GM15510 (cell line): ENCODE data around the gene EBLN2.

Experiments
- POLR2A ChIP-seq: IDR thresholded peaks from 3 replicates; pipeline ENCODE4 v1.6.1; 2011; ENCODE audit warnings: borderline replicate concordance; ENCODE audit not compliant: insufficient read length; ENCODE audit errors: extremely low read depth

Gene EBLN2

DNA sequence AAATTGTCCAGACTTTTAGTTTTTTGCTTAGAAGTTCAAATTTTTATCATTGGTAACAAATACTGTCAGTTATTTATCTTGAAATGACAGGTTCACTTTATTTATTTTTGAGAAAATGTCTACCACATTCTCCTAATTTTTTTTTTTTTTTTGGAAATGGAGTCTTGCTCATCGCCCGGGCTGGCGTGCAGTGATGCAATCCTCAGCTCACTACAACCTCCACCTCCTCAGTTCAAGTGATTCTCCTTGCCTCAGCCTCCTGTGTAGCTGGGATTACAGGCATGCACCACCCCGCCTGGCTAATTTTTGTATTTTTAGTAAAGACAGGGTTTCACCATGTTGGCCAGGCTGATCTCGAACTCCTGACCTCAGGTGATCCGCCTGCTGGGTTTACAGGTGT, 16.1 kb upstream of the EBLN2 start:
- TF ChIP-seq POLR2A = no peak

- no peak for TF ChIP-seq POLR2A
Measured at GRCh38 chr3:73046195-73046594, 15.3 kb upstream of the EBLN2 start.

DNA sequence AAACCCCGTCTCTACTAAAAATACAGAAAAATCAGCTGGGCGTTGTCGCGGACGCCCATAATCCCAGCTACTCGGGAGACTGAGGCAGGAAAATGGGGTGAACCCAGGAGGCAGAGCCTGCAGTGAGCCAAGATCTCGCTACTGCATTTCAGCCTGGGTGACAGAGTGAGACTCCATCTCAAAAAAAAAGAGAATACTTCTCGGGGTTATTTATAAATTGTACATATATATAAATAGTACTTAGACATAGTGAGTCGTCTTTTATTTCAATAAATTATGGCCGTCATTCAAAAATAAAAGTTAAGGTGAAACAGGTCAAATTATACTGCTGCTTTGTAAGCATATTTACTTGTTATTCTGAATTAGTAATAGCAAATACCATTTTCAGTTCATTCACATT, 12.1 kb upstream of the EBLN2 start:
- TF ChIP-seq POLR2A = no peak

GRCh38 chr3:73052857-73053256, 8.6 kb upstream of the EBLN2 start:
- TF ChIP-seq POLR2A = no peak

- no peak for TF ChIP-seq POLR2A
Measured at GRCh38 chr3:73055583-73055982, 5.9 kb upstream of the EBLN2 start.

- TF ChIP-seq POLR2A = no peak
Measured at GRCh38 chr3:73056014-73056844, 5.2 kb upstream of the EBLN2 start.

DNA sequence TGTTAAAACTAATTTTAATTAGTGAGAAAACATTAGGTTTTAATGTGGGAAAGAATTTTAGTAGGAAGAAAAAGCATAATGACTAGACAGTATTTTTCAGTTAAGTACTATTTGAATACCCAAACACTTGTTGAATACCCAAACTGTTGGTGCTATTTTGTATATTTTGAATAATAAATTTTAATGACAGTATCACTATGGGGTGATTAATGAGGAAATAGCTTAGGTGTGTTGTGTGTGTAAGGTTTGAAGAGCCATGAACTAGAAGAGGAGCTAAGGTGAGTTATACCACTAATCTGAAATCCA, 4.7 kb upstream of the EBLN2 start:
- no peak for TF ChIP-seq POLR2A

- TF ChIP-seq POLR2A = no peak
Measured at GRCh38 chr3:73060302-73060723, 1.1 kb upstream of the EBLN2 start.

DNA sequence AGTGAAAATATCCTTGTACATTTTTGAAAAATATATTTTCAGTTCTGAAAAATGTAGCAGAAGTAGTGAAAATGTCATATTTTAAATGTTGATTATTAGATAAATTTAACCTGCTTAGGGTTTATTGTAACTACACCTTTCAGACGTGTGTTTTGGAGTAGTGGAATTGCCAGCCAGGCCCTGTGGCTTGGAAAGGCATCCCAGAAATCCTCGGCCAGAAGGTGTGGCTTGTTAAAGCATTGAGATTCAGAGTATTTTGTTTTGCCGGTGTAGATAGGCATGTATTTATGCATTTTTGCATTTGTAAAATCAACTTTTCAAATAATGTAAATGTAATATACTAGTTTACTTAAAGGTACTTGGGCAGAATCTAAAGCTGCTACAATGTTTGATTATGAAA, 7.0 kb downstream of the EBLN2 start:
- TF ChIP-seq POLR2A = no peak

GRCh38 chr3:73069187-73069586, 7.7 kb downstream of the EBLN2 start:
- TF ChIP-seq POLR2A = no peak

- TF ChIP-seq POLR2A = no peak
Measured at GRCh38 chr3:73069775-73070444, 8.5 kb downstream of the EBLN2 start.

- TF ChIP-seq POLR2A = no peak
Measured at GRCh38 chr3:73070675-73071575, 9.5 kb downstream of the EBLN2 start.

DNA sequence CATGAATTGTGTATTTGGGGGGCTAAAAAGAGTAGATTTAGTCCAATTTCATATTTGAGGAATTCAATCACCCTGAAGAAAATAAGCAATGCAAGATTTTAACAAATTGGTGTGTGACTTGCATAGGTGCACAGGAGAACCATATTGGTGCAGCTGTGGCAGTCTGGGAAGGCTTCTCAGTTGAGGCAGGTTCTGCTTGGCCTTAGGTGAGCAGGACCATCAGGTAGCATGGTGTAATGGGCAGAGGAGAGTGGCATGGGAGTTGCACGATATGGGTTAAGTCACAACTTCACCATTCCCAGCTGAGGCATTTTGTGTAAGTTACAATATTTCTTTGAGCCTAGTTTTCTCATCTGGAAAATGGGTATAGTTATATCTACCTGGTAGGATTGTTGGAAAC, 10.5 kb downstream of the EBLN2 start:
- TF ChIP-seq POLR2A = no peak

GRCh38 chr3:73072634-73073033, 11.2 kb downstream of the EBLN2 start:
- no peak for TF ChIP-seq POLR2A

- no peak for TF ChIP-seq POLR2A
Measured at GRCh38 chr3:73073091-73073707, 11.7 kb downstream of the EBLN2 start.
